GM12892 (cell line): ENCODE results near the gene TRIP12.

Experiments
- POLR2A ChIP-seq: IDR thresholded peaks from 2 replicates; pipeline ENCODE4 v1.6.1; 2011; ENCODE audit warnings: low read depth, low read length, control low read depth
- POLR2AphosphoS5 ChIP-seq: IDR thresholded peaks from 2 replicates; pipeline ENCODE4 v1.6.1; 2011; ENCODE audit warnings: low read depth, low read length, control low read depth
- TAF1 ChIP-seq: IDR thresholded peaks from 2 replicates; pipeline ENCODE4 v1.6.1; 2011; ENCODE audit warnings: low read depth, mild to moderate bottlenecking, control low read depth, low read length, borderline replicate concordance

- no peak for TF ChIP-seq POLR2AphosphoS5
- no peak for TF ChIP-seq POLR2A
- no peak for TF ChIP-seq TAF1
Observed at GRCh38 chr2:229800997-229801754, 120.6 kb downstream of the TRIP12 start.
